ENCODE data around the gene VCAN. TPM values are rescaled to one million over a fixed set of nuclear protein-coding genes. Genes with fewer than 3 reads are reported as not detected.

Gene VCAN
- total and polyA plus RNA-seq, 2 donors from 2014 or later = 2.1 to 226 TPM

DNA sequence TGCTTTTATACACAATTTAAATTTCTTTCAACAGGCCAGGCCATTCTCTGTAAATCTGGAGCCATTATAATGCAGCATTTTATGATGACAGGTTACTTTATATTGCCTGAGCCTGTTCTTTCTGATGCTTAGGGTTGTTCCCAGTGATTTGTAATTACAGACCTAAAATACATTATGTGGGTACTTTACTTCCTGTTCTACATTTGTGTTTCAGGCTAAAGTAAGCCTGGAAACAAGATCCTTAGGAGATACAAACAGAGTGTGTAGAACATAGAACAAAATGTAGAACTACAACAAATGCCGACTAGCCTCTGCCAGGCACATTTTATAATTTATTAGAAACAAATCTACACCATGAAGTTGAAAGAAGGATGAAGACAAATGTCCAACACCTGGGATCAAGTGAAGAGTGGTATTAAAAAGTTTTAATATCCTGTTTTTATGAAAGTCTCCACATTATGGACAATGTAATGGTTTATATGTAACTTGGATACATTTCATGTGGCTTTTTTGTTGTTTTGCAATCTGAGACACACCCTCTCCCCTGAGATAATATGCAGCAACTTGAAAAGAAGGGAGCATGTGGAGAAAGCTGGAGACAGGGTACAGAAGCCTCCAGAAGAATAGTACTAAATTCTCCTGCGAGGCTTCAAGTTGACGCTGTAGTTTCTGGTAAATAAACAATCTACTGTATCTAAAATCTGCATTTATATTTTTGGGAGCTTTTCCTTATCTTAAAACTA is 46.9 kb downstream of the VCAN start:
- intact Hi-C loops (cut with DNase I) = no loop called here

DNA sequence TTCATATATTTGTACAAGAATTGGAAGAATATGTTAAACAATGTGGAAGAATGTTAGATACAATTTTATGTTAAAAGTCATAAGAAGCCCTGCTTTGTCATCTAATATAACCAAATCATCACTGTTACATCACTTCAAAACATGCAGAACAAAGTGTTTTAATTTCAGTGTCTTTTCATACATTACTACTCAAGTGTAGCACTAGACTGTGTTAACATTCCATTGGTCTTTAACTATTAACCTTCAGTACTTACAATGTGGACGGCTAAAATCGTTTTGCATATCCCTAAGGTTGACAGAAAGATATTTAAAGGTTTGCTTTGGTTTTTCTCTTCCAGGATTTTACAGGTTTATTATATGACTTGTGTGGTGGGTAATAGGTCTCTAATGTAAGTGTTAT is 50.9 kb downstream of the VCAN start:
- Histone ChIP-seq H3K9ac (ENCODE audit: low read length in 3 of 3) (no peak overlapping the region), H3K4me1 (ENCODE audit: control insufficient read depth in 2 of 3, insufficient read depth in 2 of 3, low read depth in 1 of 3, low read length in 3 of 3) (no peaks in the 10 kb centered on the region), H3K27ac (ENCODE audit: low read depth in 2 of 2, low read length in 2 of 2) (no peak overlapping the region), H3K27me3 (ENCODE audit: control insufficient read depth, insufficient read depth, low read length) (no peaks in the 10 kb centered on the region), H3K36me3 (ENCODE audit: control insufficient read depth in 2 of 3, insufficient read depth in 3 of 3, low read length in 3 of 3) (peaks cover 0 to 14% (median 0%) of the 10 kb centered on the region in 3 donors), H3K4me3 (ENCODE audit: low read length in 3 of 3) (no peak overlapping the region), H3K9me3 (ENCODE audit: control insufficient read depth in 2 of 3, insufficient read depth in 1 of 3, low read length in 3 of 3) (no peaks in the 10 kb centered on the region)
- DNase-seq (peak in 1 of 5 donors; percentile 51), FAIRE-seq (peak; percentile 82)
- TF ChIP-seq, protein P1, sequence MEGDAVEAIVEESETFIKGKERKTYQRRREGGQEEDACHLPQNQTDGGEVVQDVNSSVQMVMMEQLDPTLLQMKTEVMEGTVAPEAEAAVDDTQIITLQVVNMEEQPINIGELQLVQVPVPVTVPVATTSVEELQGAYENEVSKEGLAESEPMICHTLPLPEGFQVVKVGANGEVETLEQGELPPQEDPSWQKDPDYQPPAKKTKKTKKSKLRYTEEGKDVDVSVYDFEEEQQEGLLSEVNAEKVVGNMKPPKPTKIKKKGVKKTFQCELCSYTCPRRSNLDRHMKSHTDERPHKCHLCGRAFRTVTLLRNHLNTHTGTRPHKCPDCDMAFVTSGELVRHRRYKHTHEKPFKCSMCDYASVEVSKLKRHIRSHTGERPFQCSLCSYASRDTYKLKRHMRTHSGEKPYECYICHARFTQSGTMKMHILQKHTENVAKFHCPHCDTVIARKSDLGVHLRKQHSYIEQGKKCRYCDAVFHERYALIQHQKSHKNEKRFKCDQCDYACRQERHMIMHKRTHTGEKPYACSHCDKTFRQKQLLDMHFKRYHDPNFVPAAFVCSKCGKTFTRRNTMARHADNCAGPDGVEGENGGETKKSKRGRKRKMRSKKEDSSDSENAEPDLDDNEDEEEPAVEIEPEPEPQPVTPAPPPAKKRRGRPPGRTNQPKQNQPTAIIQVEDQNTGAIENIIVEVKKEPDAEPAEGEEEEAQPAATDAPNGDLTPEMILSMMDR (IDR thresholded peaks at IDR 0.05; ENCODE audit: borderline replicate concordance, extremely low read depth, insufficient read depth) = no peak
- intact Hi-C loops (cut with DNase I) = no loop called here

More for the DNA sequence above, 46.9 kb downstream of the VCAN start:
- Histone ChIP-seq H3K9me3 (ENCODE audit: control insufficient read depth in 2 of 3, insufficient read depth in 1 of 3, low read length in 3 of 3) (no peaks in the 10 kb centered on the region), H3K4me1 (ENCODE audit: control insufficient read depth in 2 of 3, insufficient read depth in 2 of 3, low read depth in 1 of 3, low read length in 3 of 3) (no peaks in the 10 kb centered on the region), H3K4me3 (ENCODE audit: low read length in 3 of 3) (no peak overlapping the region), H3K36me3 (ENCODE audit: control insufficient read depth in 2 of 3, insufficient read depth in 3 of 3, low read length in 3 of 3) (peaks cover 0 to 12% (median 0%) of the 10 kb centered on the region in 3 donors), H3K9ac (ENCODE audit: low read length in 3 of 3) (no peak overlapping the region), H3K27me3 (ENCODE audit: control insufficient read depth, insufficient read depth, low read length) (no peaks in the 10 kb centered on the region), H3K27ac (ENCODE audit: low read depth in 2 of 2, low read length in 2 of 2) (no peak overlapping the region)
- no peak for DNase-seq
- TF ChIP-seq, protein P1 (IDR thresholded peaks at IDR 0.05; ENCODE audit: borderline replicate concordance, extremely low read depth, insufficient read depth) = no peak
- no peak for FAIRE-seq

DNA sequence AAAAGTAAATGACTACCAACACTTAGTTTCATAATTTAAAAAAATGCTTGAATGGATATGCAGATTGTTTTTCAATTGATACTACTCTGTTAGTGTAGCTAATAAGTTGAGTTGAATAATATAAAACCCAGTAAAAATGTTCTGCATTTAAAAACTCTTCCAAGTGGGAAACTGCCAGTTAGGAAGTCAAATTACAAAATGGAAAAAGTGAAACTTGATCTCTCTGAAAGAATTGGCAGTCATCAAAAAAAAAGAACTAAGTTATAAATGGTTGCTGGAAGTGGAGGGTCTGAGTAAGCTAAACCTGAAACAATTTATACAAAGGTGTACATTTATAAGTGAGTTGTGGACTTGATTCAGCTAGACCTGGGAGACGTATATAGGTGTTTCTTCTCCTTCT is 52.4 kb downstream of the VCAN start:
- H3K27ac ChIP-seq (ENCODE audit: low read depth in 2 of 2, low read length in 2 of 2) = no peak overlapping the region
- peaks cover 0 to 14% (median 0%) of the 10 kb centered on the region in 3 donors for H3K36me3 ChIP-seq (ENCODE audit: control insufficient read depth in 2 of 3, insufficient read depth in 3 of 3, low read length in 3 of 3)
- H3K4me3 ChIP-seq (ENCODE audit: low read length in 3 of 3) = no peak overlapping the region
- no peaks in the 10 kb centered on the region for H3K27me3 ChIP-seq (ENCODE audit: control insufficient read depth, insufficient read depth, low read length)
- intact Hi-C loops (cut with DNase I) = no loop called here
- H3K4me1 ChIP-seq (ENCODE audit: control insufficient read depth in 2 of 3, insufficient read depth in 2 of 3, low read depth in 1 of 3, low read length in 3 of 3) = no peaks in the 10 kb centered on the region
- no peaks in the 10 kb centered on the region for H3K9me3 ChIP-seq (ENCODE audit: control insufficient read depth in 2 of 3, insufficient read depth in 1 of 3, low read length in 3 of 3)
- no peak overlapping the region for H3K9ac ChIP-seq (ENCODE audit: low read length in 3 of 3)
- TF ChIP-seq, protein P1 (IDR thresholded peaks at IDR 0.05; ENCODE audit: borderline replicate concordance, extremely low read depth, insufficient read depth) = no peak
- FAIRE-seq (no peak), DNase-seq (no peak)

Data from kidney (tissue), 14 donors.